Measurements from ENCODE around the gene KPNA6.
"Not testable (repeated sequence)": the region's sequence is repeated elsewhere in the genome, so short reads cannot be mapped to it uniquely, and the experiment has no call there.

The KPNA6 gene

DNA sequence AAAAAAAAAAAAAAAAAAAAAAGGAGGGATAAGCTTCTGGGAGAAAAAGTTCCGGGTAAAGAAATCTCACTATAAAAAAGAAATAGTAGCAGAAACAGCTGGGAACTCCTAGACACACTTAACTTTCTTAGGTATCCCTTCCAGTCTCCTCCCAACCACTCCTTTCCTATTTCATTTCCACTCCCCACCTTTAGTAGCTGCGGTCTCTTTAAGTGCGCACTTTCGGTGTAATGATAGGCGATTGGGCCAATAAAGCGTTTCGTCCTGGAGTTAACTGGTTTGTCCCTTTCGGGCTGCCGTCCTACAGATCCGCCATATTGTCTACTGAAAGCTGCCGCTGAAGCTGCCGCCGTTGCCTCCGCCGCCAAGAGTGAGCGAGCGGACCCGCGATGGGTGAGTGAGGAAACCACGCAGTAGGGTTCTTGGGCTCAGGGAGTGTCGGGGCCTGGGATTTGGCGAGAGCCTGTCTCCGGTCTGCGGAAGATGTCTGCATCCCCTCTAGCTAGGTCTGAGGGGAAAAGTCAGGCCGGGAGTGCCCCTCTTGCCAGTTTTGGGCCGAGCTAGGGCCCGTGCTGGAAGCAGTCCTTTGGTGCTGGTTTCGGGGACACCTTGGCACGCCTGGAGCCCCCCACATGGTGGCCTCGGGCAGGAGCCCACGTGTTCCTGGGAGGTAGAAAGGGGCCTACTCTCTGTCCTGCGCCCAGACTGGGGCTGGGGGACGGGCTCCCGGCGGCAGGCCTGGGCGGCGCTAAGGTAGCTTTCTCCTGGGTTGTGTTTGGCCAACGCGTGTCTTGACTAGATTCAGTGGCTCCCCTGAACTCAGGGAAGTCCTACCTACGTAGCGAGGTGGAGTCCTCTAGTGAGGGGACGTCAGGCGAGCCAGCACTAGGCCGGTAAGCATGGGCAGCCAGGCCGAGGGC, at the start of gene KPNA6:
Gene KPNA6, plus strand, starts transcription at position 315 of the 920 bp plus-strand sequence. Its CDS starts 75 bp downstream, at position 390.
- peak; percentile 95 for DNase-seq (ENCODE audit: low spot score)

DNA sequence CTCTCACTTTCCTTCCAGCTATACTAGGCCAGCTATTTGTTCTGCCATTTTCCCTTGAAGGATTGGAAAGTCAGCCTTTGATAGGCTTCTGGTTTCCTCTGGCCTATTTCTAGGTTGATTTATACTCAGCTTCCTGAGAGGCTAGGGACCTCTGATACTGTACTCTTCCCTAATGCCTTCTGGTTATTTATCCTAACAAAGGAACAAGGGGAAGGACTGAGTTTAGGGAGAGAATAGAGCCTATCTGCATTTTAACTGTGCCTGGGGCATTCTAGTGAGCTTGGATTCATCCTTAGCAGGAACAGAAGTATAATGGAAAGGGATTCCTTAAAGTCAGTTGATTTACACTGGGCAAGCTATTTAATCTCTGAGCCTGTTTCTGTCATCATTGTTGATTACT, 46.9 kb upstream of the KPNA6 start:
- DNase-seq (ENCODE audit: low spot score): no peak

DNA sequence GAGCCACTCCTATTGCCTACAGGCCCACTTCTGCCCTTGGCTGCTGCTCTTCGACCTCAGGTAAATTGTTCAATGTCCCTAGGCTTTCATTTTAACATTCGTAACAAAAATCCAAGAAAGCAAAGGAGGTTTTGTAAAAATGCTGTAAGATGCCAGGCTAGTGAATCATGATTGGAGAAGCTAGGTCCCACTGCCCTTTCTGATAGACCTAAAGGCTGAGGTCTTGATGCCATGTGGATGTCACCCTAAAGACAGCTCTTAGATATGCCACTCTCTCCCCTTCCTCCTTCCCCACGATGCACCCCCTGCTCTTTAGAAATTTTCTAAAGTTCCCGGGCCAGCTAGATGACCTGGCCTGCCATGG, 45.0 kb upstream of the KPNA6 start:
- DNase-seq (ENCODE audit: low spot score): no peak

DNA sequence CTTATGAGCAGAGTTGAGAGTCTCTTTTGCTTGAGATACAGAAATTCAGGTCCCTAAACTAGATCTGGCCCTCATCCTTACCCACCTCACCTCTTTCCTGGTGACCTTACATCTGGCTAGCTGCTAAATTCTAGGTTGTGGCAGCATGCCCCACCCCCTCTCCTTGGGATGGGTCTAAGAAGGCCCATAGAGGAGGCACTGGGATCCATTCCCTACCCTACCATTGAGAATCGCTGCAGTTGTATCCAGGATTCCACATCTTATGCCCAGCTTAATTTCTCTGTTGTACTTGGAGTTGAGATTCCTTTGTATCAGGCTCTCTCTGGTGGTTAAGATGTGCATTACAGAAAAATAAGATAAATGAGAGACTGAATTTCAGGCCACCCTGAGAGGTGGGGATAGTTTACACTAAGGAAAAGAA, 44.6 kb upstream of the KPNA6 start:
- peak; percentile 17 for DNase-seq (ENCODE audit: low spot score)

DNA sequence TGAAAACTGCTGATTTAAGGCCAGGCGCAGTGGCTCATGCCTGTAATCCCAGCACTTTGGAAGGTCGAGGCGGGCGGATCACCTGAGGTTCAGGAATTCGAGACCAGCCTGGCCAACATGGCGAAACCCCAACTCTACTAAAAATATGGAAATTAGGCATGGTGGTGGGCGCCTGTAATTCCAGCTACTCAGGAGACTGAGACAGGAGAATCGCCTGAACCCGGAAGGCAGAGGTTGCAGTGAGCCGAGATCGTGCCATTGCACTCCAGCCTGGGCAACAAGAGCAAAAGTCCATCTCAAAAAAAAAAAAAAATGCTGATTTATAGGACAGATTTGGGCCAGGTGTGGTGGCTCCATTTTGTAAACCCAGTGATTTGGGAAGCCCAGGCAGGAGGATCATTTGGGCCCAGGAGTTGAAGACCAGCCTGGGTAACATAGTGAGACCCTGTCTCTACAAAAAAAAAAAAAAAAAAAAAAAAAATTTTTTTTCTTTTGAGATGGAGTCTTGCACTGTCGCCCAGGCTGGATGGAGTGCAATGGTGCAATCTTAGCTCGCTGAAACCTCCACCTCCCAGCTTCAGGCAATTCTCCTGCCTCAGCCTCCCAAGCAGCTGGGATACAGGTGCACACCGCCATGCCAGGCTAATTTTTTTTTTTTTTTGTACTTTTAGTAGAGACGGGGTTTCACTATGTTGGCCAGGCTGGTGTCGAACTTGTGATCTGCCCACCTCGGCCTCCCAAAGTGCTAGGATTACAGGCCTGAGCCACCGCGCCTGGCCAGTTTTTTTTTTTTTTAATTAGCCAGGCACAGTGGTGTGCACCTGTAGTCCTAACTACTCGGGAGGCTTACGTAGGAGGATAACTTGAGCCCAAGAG, 42.0 kb upstream of the KPNA6 start:
- not testable (repeated sequence) for DNase-seq (ENCODE audit: low spot score)

DNA sequence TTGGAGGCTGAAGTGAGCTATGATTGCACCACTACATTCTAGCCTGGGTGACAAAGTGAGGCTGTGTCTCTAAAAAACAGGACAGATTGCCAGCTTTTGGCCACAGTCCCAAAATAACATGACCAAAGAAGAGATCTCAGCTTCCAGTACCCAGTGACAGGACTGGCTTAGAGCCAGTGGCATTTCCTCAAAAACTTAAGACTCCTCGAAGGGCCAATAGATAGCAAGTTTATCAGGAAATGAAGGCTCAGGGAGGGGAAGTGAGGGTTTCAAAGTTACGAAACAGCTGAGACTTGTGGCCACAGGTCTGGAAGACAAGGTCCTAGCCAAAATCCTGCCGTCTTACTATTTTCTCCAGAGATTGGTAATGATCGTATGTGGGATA, 41.4 kb upstream of the KPNA6 start:
- DNase-seq (ENCODE audit: low spot score): peak; percentile 42

DNA sequence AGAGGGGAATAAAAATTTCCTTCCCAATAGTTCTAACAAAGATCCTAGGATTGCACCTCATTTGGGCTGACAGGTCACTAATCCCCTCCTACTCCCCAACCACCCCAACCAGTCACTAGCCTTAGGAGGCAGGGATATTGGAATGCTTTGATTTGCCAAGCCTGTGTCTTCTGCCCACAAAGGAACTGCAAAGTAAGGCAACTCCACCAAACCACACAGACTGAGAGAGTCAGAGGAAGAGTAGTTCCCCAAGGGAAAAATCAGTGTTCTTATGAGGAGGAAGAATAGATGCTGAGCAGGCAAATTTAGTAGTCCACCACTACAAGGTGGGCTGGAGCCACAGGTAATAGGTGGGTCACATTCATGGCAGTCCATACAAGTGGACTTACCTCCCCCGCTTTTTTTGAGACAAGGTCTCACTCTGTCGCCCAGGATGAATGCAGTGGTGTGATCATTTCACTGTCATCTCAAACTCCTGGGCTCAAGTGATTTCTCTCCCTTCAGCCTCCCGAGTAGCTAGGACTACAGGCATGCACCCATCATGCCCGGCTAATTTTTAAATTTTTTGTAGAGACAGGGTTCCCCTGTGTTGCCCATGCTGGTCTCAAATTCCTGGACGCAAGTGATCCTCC, 38.8 kb upstream of the KPNA6 start:
- DNase-seq (ENCODE audit: low spot score): no peak

DNA sequence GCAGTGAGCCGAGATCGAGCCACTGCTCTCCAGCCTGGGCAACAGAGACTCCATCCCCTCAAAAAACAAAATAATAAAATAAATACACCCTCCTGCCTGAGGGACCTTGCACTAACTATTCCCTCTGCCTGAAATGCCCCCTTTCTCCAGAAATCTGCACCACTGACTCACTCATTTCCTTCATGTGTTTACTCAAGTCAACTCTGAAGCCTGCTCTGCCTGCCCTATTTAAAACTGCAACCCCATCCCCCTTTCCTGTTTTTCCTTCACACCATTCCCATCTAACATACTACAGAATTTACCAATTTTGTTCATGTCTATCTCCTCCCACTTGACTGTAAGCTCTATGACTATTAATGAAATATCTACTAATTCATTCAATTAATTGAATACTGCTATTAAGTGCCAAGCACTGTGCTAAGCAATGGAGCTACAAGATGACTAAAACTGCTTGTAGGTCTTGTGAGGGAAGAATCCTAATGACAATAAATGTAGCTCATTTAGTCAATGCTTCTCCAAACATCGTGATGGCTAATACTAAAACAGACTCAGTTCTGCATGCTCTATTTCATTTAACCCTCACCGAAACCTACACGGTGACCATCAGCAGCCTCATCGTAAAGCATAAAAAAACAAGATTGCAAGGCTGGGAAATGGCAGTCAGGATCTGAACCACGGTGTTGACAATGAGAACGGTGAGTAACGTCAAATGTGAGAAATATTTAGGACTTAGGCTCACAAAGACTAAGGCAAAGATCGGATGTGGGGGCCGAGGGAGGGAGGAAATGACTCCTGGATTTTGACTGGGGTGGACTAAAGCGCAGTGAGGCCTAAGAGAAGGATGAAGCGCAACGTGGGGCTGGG, 35.9 kb upstream of the KPNA6 start:
- DNase-seq (ENCODE audit: low spot score): no peak

DNA sequence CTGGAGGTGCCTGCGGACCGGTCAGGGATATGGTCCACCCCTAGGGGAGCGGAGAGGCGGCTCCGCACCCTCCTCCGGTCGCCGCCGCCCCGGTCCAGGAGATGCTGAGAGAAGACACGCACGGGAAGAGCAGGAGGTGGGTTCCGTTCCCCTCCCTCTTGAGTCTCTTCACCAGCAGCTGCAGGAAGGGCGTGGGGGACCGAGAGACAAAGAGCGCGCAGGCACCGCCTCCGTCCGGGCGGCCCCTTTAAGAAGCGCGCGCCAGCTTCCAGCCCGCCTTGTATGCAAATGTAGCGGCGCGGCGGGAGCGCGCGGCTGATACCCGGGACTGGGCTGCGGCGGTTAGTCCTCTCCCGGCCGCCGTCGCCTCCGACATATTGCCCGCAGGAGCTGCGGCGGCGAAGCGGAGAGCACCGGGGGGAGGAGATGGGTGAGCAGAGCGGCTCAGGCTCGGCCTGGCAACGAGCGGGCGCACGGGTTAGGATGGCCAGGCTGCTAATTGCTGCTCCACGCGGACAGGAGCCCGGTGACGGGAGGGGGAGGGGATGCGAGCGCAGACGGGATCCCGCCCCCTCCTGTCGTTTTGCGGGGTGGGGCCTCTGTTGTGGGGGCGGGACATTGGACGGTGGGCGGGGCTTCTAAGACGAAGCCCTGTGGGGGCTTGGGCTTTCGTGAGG, 35.1 kb upstream of the KPNA6 start, which contains the start of gene TMEM39B:
Gene TMEM39B, plus strand, starts transcription at position 318 of the 677 bp plus-strand sequence. Its CDS starts 109 bp downstream, at position 427.
- peak; percentile 94 for DNase-seq (ENCODE audit: low spot score)

DNA sequence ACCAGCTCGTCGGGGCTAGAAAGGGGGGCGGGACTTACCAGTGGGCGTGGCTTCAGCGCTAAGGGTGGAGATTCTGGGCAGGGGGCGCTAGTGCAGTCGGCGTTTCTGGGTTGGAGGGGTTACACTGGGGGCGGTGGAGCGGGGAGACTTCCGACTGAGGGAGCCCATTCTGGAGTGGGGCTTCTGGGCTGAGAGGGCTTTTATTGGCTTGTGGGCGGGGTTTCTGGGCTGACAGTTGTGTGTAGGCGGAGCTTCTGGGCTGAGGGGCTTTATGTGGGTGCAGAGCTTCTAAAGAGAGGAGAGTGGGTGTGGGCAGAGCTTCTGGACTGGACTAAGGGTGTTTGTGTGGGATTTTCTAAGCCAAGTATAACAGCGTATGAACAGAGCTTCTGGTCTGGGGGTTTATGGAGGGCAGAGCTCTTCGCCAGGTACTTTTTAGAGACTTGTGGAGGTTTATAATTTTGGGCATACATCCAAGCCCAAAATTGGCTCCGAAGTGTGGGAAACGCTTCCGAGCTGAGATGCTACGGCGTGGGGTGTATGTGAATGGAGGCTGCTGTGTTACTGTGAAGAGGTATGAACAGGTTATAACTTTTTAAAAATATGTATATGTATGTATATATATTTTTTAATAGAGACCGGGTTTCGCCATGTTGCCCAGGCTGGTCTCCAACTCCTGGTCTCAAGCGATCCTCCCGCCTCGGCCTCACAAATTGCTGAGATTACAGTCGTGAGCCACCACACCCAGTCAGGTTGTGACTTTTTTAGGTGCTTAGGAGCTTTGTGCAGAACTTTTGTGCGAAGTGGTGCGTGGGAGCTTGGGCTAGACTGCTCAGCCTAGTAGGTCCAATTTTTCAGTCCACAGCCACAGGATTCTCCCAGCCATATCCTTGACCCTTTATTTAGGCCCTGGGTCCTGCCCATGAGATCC, 34.3 kb upstream of the KPNA6 start:
- DNase-seq (ENCODE audit: low spot score): no peak

DNA sequence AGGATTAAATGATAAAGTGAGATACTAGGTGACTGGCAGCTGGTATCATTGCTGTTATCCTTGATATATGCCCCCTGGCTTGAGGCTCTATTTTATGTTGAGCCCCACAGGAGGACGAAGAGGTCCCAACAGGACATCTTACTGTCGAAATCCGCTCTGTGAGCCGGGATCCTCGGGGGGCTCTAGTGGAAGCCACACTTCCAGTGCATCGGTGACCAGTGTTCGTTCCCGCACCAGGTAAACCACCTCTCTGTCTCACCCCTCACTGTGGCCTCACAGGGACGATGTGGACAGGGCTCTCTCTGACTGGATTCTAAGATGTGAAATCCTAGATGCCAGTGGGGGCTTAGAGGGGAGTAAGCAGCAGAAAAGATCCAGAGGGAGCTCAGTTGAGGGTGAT, 33.0 kb upstream of the KPNA6 start:
- no peak for DNase-seq (ENCODE audit: low spot score)

DNA sequence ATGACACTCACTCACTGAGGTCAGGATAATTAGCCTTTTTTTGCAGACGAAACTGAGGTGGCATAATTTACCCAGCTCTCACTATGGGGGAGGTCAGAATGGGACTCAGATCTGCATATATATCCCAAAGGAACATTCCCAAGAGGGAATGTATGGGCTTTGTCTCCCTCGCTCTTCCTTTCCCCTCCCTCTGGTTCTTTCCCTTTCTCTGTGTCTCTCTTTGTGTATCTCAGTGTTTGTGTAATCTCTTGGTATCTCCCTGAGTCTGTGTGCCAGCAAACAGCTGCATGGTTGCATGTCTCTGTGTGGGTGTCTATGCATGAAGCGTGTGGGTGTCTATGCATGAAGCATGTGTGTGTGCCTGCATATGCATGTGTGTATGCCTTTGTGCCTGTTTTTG, 30.4 kb upstream of the KPNA6 start:
- DNase-seq (ENCODE audit: low spot score): no peak

DNA sequence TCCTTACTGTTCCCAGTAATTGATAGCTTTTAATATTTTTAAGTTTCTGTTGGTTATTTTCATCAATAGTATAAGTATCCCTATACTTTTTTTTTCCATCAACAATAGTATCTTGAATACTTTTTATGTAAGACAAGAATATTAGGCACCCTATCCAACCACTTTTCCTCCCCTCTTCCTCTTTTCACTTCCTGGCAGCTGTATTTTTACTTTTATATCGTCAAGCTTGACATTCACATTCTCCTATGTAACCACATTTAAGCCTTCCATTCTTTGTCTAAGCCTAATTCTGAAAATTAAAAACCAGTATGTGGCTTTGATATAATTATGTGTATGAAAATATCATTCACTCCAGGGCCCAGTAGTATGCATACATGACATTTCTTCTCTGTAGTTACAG, 25.8 kb upstream of the KPNA6 start:
- no peak for DNase-seq (ENCODE audit: low spot score)

DNA sequence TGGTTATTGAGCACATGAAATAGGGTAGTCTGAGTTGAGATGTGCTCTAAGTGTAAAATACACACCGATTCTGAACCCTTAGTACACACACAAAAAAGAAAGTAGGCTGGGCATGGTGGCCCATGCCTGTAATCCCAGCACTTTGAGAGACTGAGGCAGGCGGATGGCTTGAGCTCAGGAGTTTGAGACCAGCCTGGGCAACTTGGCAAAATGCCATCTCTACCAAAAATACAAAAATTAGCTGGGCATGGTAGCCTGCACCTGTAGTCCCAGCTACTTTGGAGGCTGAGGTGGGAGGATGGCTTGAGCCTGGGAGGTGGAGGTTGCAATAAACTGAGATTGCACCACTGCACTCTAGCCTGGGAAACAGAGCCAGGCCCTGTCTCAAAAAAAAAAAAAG, 21.5 kb upstream of the KPNA6 start:
- not testable (repeated sequence) for DNase-seq (ENCODE audit: low spot score)

DNA sequence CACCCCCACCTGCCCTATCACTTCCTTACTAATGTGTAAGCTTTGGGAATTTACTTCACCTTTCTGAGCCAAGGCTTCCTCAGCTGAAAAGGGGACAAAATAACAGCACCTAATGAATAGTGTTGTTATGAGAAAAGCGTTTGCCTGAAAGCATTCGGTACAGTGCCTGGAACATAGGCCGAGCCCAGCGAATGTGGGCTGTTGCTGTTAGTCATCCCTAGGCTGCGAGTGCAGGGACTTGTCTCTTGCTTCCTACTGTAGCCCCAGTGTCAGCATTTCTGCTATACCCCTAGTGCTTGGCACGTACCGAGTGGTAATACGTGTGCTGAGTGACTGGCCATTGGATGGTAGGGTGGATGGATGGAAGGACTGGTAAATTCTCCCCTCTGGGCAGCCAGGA, 16.7 kb upstream of the KPNA6 start:
- DNase-seq (ENCODE audit: low spot score): no peak

DNA sequence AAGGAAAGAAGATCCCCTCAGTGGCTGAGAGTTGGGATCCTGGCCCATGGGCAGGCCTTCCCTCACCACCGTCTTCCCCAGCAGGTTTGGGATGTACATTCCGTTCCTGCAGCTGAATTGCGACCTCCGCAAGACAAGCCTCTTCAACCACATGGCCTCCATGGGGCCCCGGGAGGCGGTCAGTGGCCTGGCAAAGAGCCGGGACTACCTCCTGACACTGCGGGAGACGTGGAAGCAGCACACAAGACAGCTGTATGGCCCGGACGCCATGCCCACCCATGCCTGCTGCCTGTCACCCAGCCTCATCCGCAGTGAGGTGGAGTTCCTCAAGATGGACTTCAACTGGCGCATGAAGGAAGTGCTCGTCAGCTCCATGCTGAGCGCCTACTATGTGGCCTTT, 16.3 kb upstream of the KPNA6 start:
- no peak for DNase-seq (ENCODE audit: low spot score)

DNA sequence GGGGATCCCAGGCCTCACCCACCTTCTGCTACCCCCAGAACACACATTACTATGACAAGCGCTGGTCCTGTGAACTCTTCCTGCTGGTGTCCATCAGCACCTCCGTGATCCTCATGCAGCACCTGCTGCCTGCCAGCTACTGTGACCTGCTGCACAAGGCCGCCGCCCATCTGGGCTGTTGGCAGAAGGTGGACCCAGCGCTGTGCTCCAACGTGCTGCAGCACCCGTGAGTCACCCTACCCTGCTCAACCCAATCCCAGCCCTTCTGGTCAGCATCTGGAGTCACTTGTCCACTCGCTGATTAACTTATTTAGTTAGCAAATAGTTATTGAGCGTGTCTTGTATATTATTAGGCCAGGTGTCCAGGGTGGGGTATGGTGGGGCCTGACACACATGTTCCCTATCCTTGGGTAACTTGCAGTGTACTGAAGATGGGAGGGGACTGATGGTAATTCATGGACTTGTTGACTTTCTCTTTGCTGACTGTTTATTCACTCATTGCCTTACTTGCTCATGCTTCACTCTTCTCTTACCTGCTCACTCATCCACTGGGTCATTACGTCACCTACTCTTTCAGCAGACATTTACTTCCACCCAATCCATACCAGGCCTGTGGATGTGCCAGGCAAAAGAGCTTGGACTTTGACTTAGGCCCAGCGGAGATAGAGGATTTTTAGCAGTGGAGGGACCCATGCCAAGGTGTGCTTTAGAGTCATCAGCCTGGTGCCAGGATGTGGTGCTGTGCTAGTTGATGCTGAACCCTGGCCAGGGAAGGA, 12.9 kb upstream of the KPNA6 start:
- DNase-seq (ENCODE audit: low spot score): no peak

DNA sequence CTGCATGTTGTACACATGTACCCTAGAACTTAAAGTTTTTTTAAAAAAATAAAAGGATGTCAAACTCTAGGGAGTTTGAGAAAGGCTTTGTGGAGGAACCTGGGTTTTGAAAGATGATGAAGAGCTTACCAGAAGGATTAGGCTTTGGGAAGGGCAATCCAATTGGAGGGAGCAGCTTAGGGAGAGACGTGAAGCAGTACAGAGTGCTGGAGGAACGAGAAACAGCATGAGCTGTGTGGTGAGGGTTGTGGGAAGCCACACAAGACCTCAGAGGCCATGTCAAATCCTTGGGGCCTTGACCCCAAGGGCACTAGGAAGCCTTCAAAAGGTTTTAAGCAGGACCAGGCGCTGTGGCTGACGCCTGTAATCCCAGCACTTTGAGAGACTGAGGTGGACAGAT, 8.4 kb upstream of the KPNA6 start:
- DNase-seq (ENCODE audit: low spot score): no peak

DNA sequence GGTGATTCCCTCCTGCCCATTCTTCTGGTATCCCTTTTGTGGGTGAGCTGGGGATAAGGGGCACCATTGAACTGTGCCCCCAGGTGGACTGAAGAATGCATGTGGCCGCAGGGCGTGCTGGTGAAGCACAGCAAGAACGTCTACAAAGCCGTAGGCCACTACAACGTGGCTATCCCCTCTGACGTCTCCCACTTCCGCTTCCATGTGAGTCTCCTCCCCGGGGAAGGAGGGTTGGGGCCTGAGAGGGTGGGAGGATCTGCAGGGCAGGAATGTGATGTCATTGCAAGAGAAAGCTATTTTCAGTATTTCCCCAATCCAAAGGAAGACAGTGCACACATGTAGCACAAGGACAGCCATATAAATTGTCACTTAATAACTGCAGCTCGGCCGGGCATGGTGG, 7.5 kb upstream of the KPNA6 start:
- DNase-seq (ENCODE audit: low spot score): no peak

Data from activated CD4-positive, alpha-beta T cell treated with anti-CD3 and anti-CD28 coated beads, Interleukin-2, Interleukin-4, amounts not matched to agents 100 ng/mL and 50 ng/mL, durations not matched to agents 16 hours and 8 hours (primary cell).